DMS53 (cell line): ENCODE measurements around the gene C22orf15.

Source experiments
- DNase-seq: peaks from one replicate; lab custom pipeline; 2025; lab: John Stamatoyannopoulos, UW

Gene C22orf15

GRCh38 chr22:23789121-23789520, 26.3 kb downstream of the C22orf15 start:
- peak; percentile 7 for DNase-seq

DNA sequence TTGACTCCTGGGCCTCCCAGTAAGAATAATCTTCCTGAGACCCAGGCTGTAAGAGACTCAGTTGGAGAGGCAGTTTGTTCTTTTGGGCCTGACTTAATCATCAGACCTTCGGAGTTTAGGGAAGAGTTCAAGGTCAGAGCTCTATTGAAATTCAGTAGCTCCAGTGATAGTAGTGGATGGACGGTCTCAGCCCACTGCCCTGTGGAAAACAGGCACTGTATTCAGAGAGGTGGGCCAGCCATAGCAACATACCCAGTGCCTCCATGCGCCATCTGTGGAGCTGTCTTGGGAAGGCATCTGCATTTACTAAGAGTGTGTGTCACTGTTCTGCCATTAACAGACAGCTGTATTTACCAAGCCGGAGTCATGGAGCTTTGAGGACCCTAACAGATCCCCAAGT, 26.8 kb downstream of the C22orf15 start:
- no peak for DNase-seq

DNA sequence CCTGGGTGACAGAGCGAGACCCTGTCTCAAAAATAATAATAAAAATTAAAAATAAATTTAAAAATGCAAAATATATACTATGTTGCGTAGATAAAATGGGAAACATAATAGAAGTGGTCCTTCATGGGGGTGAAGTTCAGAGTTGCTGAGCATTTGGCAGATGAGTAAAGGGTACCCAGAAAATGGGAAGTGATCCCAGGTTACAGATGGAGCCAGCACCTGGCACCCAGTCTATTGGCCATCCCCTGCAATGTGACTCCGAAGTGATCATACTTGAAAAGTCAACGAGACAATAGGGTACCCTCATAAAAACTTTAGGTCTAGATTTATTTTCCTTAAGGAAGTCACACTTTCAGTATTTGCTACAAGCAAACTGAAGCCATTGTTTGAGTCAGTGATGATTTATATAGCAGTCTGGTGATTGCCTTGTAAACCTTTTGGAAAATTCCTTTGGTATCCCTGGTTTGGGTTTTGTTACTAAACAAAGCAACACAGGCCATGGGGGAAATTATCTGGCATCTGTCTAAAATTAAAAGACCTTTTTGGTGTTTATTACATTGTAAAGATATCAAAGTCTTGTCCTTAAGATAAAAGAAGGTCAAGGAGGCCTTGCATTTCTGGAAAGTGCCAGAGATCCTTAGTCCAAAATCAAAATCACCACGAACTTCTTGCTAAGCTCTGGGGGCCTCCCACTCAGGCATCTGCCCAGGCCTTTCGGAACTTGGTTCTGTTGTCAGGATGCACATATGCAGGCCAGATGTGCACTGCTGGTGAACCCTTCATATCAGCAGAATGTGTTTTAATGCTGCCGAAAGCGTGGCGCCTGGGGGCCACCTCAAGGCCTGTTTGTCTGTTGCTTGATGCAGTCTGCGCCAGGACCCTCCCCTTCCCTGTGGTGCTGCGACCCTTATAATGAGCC, 28.3 kb downstream of the C22orf15 start:
- no peak for DNase-seq

GRCh38 chr22:23791738-23792645, 29.2 kb downstream of the C22orf15 start:
- no peak for DNase-seq

- DNase-seq = no peak
These were observed 30.5 kb downstream of the C22orf15 start for GRCh38 chr22:23793326-23793725.

GRCh38 chr22:23796461-23796860, 33.7 kb downstream of the C22orf15 start:
- DNase-seq = no peak

- DNase-seq = no peak
These were observed 37.8 kb downstream of the C22orf15 start for GRCh38 chr22:23800297-23801237.

GRCh38 chr22:23801238-23801821, 38.5 kb downstream of the C22orf15 start:
- DNase-seq = no peak

- DNase-seq = no peak
These were observed 39.1 kb downstream of the C22orf15 start for GRCh38 chr22:23801886-23802377.

- no peak for DNase-seq
These were observed 40.4 kb downstream of the C22orf15 start for GRCh38 chr22:23803001-23803819.

- DNase-seq = no peak
These were observed 42.0 kb downstream of the C22orf15 start for GRCh38 chr22:23804781-23805291.

DNA sequence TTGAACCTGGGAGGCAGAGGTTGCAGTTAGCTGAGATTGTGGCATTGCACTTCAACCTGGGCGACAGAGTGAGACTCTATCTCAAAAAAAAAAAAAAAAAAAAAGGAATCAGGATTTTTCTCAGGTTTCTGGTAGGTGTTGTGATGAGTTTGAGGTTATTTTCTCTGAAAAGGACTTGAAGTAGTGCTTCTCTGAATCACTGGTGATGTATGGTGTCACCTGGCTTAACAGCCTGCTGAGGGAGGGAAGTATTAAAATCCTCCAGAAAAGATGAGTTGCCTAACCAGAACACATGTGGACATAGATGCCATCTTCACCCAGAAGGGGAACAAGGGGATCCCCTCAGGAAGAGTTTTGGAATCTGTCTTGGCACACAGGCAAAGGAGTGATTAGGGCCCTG, 44.0 kb downstream of the C22orf15 start:
- no peak for DNase-seq

GRCh38 chr22:23812378-23812777, 49.6 kb downstream of the C22orf15 start:
- DNase-seq = no peak
